Measurements from ENCODE around the gene SLC9C1. TPM values are rescaled to one million over a fixed set of nuclear protein-coding genes. Genes with fewer than 3 reads are reported as not detected.
A peak's percentile ranks its signal among the peaks of the same experiment; 100 is the strongest.

The SLC9C1 gene
- total and polyA plus RNA-seq, 2 of the 4 experiments (the other 2 are of a cell fraction), result not detected

- Histone ChIP-seq H2BK15ac (ENCODE audit: low read depth, low read length) (0 out of 3 replicates have a peak overlapping the region, but pooled peaks have one; percentile 2), H3K14ac (replicated peaks; ENCODE audit: low read depth, low read length) (no peak overlapping the region), H3K27me3 (ENCODE audit: control insufficient read depth, insufficient read depth, low read length) (no peaks in the 10 kb centered on the region), H3K79me1 (ENCODE audit: low read depth in 1 of 2, low read length in 2 of 2) (no peaks in the 10 kb centered on the region), H2BK120ac (ENCODE audit: low read depth, low read length) (no peak overlapping the region; the same call in 1 of the 2 replicates), H3K23ac (ENCODE audit: low read depth, low read length) (peak overlapping the region; percentile 1; the same call in 1 of the 2 replicates), H3K18ac (ENCODE audit: low read depth, low read length) (peak overlapping the region; percentile 11; the same call in 1 of the 2 replicates), H3K4me2 (ENCODE audit: low read depth, low read length) (peak overlapping the region; percentile 21; the same call in 1 of the 2 replicates), H3K9ac (ENCODE audit: low read depth, low read length) (peak overlapping the region; percentile 21), H3K4me3 (ENCODE audit: insufficient read depth, low read depth, low read length) (no peak overlapping the region), H4K91ac (ENCODE audit: insufficient read depth, low read depth, low read length) (peak overlapping the region; percentile 10; the same call in 1 of the 2 replicates), H4K20me1 (ENCODE audit: insufficient read depth, low read length) (no peaks in the 10 kb centered on the region), H4K8ac (ENCODE audit: low read depth in 2 of 2, low read length in 2 of 2) (0 out of 4 replicates have a peak overlapping the region, but pooled peaks of 1 of the 2 experiments have one; percentile 37), H2BK5ac (ENCODE audit: low read depth, low read length, poor library complexity, severe bottlenecking) (peak overlapping the region; percentile 71), H3K9me3 (ENCODE audit: control insufficient read depth, insufficient read depth, low read length) (no peaks in the 10 kb centered on the region), H4K5ac (ENCODE audit: low read depth, low read length) (peak overlapping the region; percentile 26), H2BK20ac (ENCODE audit: low read depth, low read length) (peak overlapping the region; percentile 11; the same call in 1 of the 2 replicates), H3K27ac (ENCODE audit: insufficient read depth, low read length) (peak overlapping the region; percentile 70), H3K9me1 (ENCODE audit: insufficient read depth, low read length) (no peaks in the 10 kb centered on the region), H3K36me3 (ENCODE audit: control insufficient read depth, insufficient read depth, low read length) (no peaks in the 10 kb centered on the region), H3K56ac (ENCODE audit: extremely low read depth, insufficient read depth, low read length) (no peak overlapping the region), H3K4ac (ENCODE audit: low read depth, low read length) (peak overlapping the region; percentile 24; the same call in 1 of the 2 replicates), H2AK9ac (replicated peaks; ENCODE audit: low read depth, low read length, poor library complexity) (peak overlapping the region; percentile 61), H3K4me1 (ENCODE audit: control insufficient read depth, insufficient read depth, low read length) (peaks cover 8% of the 10 kb centered on the region), H2AFZ (replicated peaks; ENCODE audit: low read length, poor library complexity) (peak overlapping the region; percentile 89), H2AK5ac (ENCODE audit: low read depth, low read length) (no peak overlapping the region)
- dilution Hi-C loops (cut with HindIII; ENCODE audit: low sequenced_read_pairs, unreplicated experiment) (loop anchor here (25.0 kb wide), 1 partner anchor 204 kb away; no protein-coding TSS in a partner anchor), intact Hi-C loops (cut with micrococcal nuclease) (no loop called here), in situ Hi-C loops (cut with MboI; ENCODE audit: low sequenced_read_pairs) (loop anchor here (25.0 kb wide), 1 partner anchor 679 kb away; the partner anchor contains the start of genes CD200R1 and GTPBP8)
- BruUV-seq (replicated peaks), result no TSS peak
- ChIA-PET POLR2A (ENCODE audit: unreplicated experiment) (no interaction called here), CTCF (interaction anchor here (1.3 to 1.9 kb wide), 2 partner anchors 15 to 211 kb away, joined by 3 to 9 read pairs; partner anchors contain the start of gene SLC9C1)
- WGBS, 2 experiments (ENCODE audit: extremely low coverage in 2 of 2, insufficient read length in 1 of 2), result 30% methylated on average over 2 of the region's 7 CpGs; no CpG with 5 or more reads in 1 of the 2 experiments
- TF ChIP-seq CEBPB (IDR thresholded peaks at IDR 0.05; ENCODE audit: low read depth, low read length) (peak; percentile 36; the same call in 1 of the 2 replicates), BHLHE40 (IDR thresholded peaks at IDR 0.05; ENCODE audit: low read depth, low read length) (peak; percentile 33; the same call in 1 of the 2 replicates), CTCF (conservative IDR thresholded peaks at IDR 0.05; ENCODE audit: low read depth, low read length) (no peak)
- ATAC-seq (ENCODE audit: low read depth) (peak; percentile 55), DNase-seq (peak; percentile 81)
Measured at GRCh38 chr3:112308151-112308911, 14.3 kb upstream of the SLC9C1 start.

Measured in IMR-90 (cell line).